ENCODE data around the gene SPTBN4. TPM values are rescaled to one million over a fixed set of nuclear protein-coding genes. Genes with fewer than 3 reads are reported as not detected.

The SPTBN4 gene
- total and polyA plus RNA-seq, 10 of the 15 experiments (the other 5 are each of a cell fraction or from before 2014, with no cell fraction given), result 0.04 to 1.1 (median 0.34) TPM; not detected in 1

GRCh38 chr19:40603389-40604170 is 136.8 kb downstream of the SPTBN4 start (continued):
- TF ChIP-seq SP1 (IDR thresholded peaks at IDR 0.05; ENCODE audit: low read depth, low read length) (peak; percentile 43), NFYB (IDR thresholded peaks at IDR 0.05; ENCODE audit: insufficient read depth, low read depth, low read length) (0 out of 2 replicates have a peak, but pooled peaks have one; percentile 5), CHD1 (IDR thresholded peaks at IDR 0.05; ENCODE audit: low read depth, low read length) (no peak), IKZF1 (conservative IDR thresholded peaks at IDR 0.05) (no peak), HDGF (IDR thresholded peaks at IDR 0.05) (peak; percentile 98), FOXM1 (IDR thresholded peaks at IDR 0.05; ENCODE audit: low read depth, low read length) (no peak), YY1 (IDR thresholded peaks at IDR 0.05; ENCODE audit: low read depth, low read length) (no peak), SMAD1 (IDR thresholded peaks at IDR 0.05; ENCODE audit: low read depth, partially characterized antibody) (no peak)
- TF ChIP-seq, protein P1, sequence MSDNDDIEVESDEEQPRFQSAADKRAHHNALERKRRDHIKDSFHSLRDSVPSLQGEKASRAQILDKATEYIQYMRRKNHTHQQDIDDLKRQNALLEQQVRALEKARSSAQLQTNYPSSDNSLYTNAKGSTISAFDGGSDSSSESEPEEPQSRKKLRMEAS (IDR thresholded peaks at IDR 0.05; ENCODE audit: low read depth, low read length), result no peak

- peaks cover 8% of the 10 kb centered on the region in 2 experiments for H3K27me3 ChIP-seq (replicated peaks in 1 of 2; ENCODE audit: control insufficient read depth in 2 of 2, insufficient read depth in 2 of 2, low read length in 1 of 2)
- H3K4me1 ChIP-seq (ENCODE audit: control insufficient read depth, insufficient read depth, low read length), result peaks cover 22% of the 10 kb centered on the region
- no peaks in the 10 kb centered on the region for H3K36me3 ChIP-seq (ENCODE audit: control insufficient read depth in 2 of 2, insufficient read depth in 2 of 2, low read length in 1 of 2)
- no peak for DNase-seq (ENCODE audit: low read depth, low spot score)
- intact Hi-C loops (cut with micrococcal nuclease; ENCODE audit: unreplicated experiment) (no loop called here), in situ Hi-C loops (cut with MboI) (loop anchor here (10.0 kb wide), 1 partner anchor 299 kb away; no protein-coding TSS in a partner anchor)
- no TSS peak for BruUV-seq (replicated peaks)
- TF ChIP-seq STAT3 (IDR thresholded peaks at IDR 0.05; ENCODE audit: low read depth, low read length) (no peak), EP300 (IDR thresholded peaks at IDR 0.05; ENCODE audit: borderline replicate concordance in 1 of 2, control insufficient read depth in 1 of 2, low read depth in 2 of 2, low read length in 2 of 2) (no peak), RUNX3 (IDR thresholded peaks at IDR 0.05; ENCODE audit: low read length) (peak; percentile 22; the same call in 1 of the 2 replicates), NFXL1 (IDR thresholded peaks at IDR 0.05; ENCODE audit: borderline replicate concordance) (no peak)
- CTCF ChIA-PET, result interaction anchor here (0.6 to 6.0 kb wide), 21 partner anchors 9 to 762 kb away, joined by 3 to 106 read pairs (median 5); partner anchors contain the start of genes C19orf47 and PLD3
- H4K20me1 ChIP-seq (ENCODE audit: control insufficient read depth, insufficient read depth), result no peaks in the 10 kb centered on the region
- ATAC-seq, result no peak
- WGBS (ENCODE audit: insufficient coverage, insufficient replicate concordance, low lambda C conversion rate, missing lambda C conversion rate), result 3% methylated on average over 18 of the region's 18 CpGs
- peak overlapping the region; percentile 82 for H2AFZ ChIP-seq (ENCODE audit: control insufficient read depth, low read depth, low read length)
- H3K4me3 ChIP-seq, result peak overlapping the region; percentile 37; the same call in 1 of the 2 replicates
- POLR2A ChIA-PET, result interaction anchor here (0.5 to 3.8 kb wide), 8 partner anchors 10 to 256 kb away, joined by 3 to 24 read pairs (median 4); partner anchors contain the start of genes C19orf47, PLD3 and PRX
- no peak overlapping the region for H3K27ac ChIP-seq (ENCODE audit: control insufficient read depth, insufficient read depth)
- no peak for FAIRE-seq
- no peak overlapping the region for H3K9ac ChIP-seq (ENCODE audit: control insufficient read depth, insufficient read depth, low read length)
- no peaks in the 10 kb centered on the region for H3K79me2 ChIP-seq (ENCODE audit: control insufficient read depth, insufficient read depth, low read length)
- SMC1A ChIA-PET (ENCODE audit: uncharacterized antibody, unreplicated experiment), result interaction anchor here (0.7 to 5.3 kb wide), 4 partner anchors 30 to 298 kb away, joined by 3 to 35 read pairs (median 5); no protein-coding TSS in a partner anchor
- RAD21 ChIA-PET (ENCODE audit: unreplicated experiment), result interaction anchor here (0.9 to 4.2 kb wide), 10 partner anchors 9 to 299 kb away, joined by 3 to 49 read pairs (median 4); partner anchors contain the start of genes BLVRB and SERTAD1
- no peaks in the 10 kb centered on the region for H3K9me3 ChIP-seq (replicated peaks; ENCODE audit: control insufficient read depth, insufficient read depth, low read length)
- H3K4me2 ChIP-seq (ENCODE audit: control insufficient read depth, insufficient read depth), result peak overlapping the region; percentile 94
These were observed 137.4 kb downstream of the SPTBN4 start for GRCh38 chr19:40604171-40604646.
